Measurements from ENCODE around the gene TENM4. TPM values are rescaled to one million over a fixed set of nuclear protein-coding genes. Genes with fewer than 3 reads are reported as not detected.

Gene TENM4
- total RNA-seq, 8 experiments from 2014 or later, result 0.59 to 82.2 (median 24.2) TPM

DNA sequence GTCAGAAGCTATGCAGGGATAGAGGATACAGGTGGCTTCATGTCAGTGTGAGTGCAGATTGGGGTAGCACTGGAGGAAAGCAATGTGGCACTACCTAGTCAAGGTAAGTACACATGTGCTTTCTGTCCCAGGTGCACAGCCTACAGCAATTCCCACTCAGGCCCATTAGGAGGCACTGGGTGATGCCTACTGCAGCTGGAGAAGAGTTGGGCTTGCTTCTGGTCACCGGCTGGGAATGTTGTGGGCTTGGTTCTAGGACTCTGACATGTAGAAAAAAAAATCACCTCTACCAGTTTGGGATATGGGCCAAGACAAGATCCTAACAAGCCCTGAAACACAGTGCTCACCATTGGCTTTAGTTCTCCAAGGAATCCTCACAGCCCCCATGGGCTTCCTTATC, 69.7 kb downstream of the TENM4 start:
- in situ Hi-C loops (cut with MboI; ENCODE audit: low pct_unique_long_range_greater_than_20kb in 2 of 9, low sequenced_read_pairs in 9 of 9, unreplicated experiment in 9 of 9), result no loop called here
- no peak for ATAC-seq (replicated peaks in 6 of 8)

DNA sequence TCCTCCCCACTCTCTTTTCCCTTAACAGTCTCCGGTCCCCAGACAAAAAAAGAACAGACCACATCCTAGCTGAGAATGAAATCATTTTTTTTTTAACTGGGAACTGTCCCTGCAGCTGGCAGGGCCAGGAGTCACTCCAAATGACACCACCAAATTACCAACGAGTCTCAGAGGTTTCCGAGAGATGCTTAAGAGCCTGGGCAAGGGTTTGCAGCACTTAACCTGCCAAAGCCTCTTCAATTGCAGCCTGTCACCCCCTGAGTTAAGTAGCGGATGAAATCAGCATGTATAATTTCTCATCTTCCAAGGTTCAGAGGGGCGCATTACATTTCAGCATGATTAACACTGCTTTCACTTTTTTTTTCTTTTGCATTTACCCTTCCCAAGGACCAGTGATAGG, 71.8 kb downstream of the TENM4 start:
- in situ Hi-C loops (cut with MboI; ENCODE audit: low pct_unique_long_range_greater_than_20kb in 2 of 9, low sequenced_read_pairs in 9 of 9, unreplicated experiment in 9 of 9), result no loop called here
- H3K27ac ChIP-seq, result peak overlapping the region in 1 of 2 donors; percentile 35
- H3K4me1 ChIP-seq (replicated peaks in 1 of 2), result peaks cover 20 to 29% of the 10 kb centered on the region in 2 donors
- 8 to 86% (median 70%) methylated on average over 1 to 5 of the region's 5 CpGs; no CpG with 5 or more reads in 2 of the 10 experiments for WGBS, 10 experiments
- peak in 5 of 8 experiments; percentile 62 to 92 (median 85) for ATAC-seq (replicated peaks in 6 of 8)
- no peak overlapping the region for H3K4me3 ChIP-seq

More for the DNA sequence above, 69.7 kb downstream of the TENM4 start:
- WGBS, 10 experiments, result 90% methylated on average over 1 of the region's 1 CpG; no CpG with 5 or more reads in 9 of the 10 experiments
- Histone ChIP-seq H3K4me1 (replicated peaks in 1 of 2) (peaks cover 21 to 40% of the 10 kb centered on the region in 2 donors), H3K4me3 (no peak overlapping the region), H3K27ac (no peak overlapping the region)

DNA sequence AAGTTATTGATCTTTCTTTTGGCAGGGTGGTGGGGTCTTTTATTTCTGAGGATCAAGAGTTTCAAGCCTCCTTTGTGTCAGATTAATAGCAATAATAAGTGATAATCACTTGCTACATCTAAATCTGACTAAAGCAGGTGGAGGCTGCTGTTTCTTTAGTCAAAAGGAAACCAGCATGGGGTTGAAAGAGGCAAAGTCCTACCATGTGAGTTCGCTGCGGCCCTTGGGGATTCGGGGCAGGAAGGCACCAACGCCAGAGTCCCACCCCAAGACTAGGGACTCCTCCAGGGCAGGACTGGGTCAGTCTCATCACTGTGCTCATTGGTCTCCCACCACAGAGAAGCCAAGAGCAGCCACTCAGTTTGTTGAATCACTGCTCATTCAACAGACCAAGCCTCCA, 73.0 kb downstream of the TENM4 start:
- Histone ChIP-seq H3K27ac (no peak overlapping the region), H3K4me3 (no peak overlapping the region), H3K4me1 (replicated peaks in 1 of 2) (peaks cover 20 to 25% of the 10 kb centered on the region in 2 donors)
- WGBS, 10 experiments, result 40 to 100% (median 88%) methylated on average over 1 to 4 of the region's 4 CpGs; no CpG with 5 or more reads in 3 of the 10 experiments
- in situ Hi-C loops (cut with MboI; ENCODE audit: low pct_unique_long_range_greater_than_20kb in 2 of 9, low sequenced_read_pairs in 9 of 9, unreplicated experiment in 9 of 9), result no loop called here
- ATAC-seq (replicated peaks in 6 of 8), result no peak

DNA sequence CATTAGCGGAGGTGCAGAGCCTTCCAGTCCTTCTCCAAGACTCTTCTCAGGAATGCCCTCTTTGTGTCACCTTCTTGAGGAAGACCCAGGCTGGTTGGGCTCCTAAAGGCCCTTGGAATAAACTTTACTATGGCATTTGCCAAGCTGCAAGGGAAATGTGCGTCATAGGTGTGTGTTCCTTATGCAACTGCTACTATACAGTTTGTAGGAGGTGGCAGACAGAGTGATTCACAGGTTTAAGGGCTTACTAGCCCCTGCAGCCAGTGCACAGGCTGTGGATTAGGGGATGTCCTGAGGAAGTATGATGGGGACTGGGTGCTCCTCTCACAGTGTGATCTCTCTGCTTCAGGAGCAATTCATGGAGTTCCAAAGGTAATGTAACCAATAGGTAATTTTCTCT, 74.6 kb downstream of the TENM4 start:
- in situ Hi-C loops (cut with MboI; ENCODE audit: low pct_unique_long_range_greater_than_20kb in 2 of 9, low sequenced_read_pairs in 9 of 9, unreplicated experiment in 9 of 9), result no loop called here
- WGBS, 10 experiments, result 17 to 100% (median 82%) methylated on average over 1 to 2 of the region's 2 CpGs; no CpG with 5 or more reads in 5 of the 10 experiments
- no peak for ATAC-seq (replicated peaks in 6 of 8)
- Histone ChIP-seq H3K27ac (no peak overlapping the region), H3K4me1 (replicated peaks in 1 of 2) (peaks cover 20 to 25% of the 10 kb centered on the region in 2 donors), H3K4me3 (no peak overlapping the region)

DNA sequence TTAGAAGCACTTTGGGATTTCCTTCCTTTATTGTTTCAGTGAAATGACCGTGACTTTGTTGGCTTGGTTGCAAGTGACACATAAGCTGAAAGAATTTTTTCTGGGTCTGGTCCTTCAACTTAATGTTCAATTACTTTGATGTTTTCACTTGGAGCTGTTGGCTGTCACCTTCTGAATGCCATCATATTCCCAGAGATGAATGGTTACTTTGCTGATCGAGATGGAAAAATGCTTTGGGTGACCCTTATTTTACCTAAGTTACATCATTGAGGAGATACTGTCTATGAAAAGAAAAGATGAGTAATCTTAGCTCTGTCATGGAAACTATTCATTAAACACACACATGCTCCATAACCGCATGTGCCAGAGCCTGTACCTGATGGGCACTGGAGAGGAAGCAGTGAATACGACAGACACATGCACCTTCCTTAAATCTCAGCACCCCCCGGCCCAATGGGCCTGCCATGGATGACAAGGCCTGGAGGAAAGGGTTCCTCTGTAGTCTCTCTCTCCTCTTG, 76.9 kb downstream of the TENM4 start:
- Histone ChIP-seq H3K27ac (no peak overlapping the region), H3K4me1 (replicated peaks in 1 of 2) (peaks cover 13 to 16% of the 10 kb centered on the region in 2 donors), H3K4me3 (no peak overlapping the region)
- in situ Hi-C loops (cut with MboI; ENCODE audit: low pct_unique_long_range_greater_than_20kb in 2 of 9, low sequenced_read_pairs in 9 of 9, unreplicated experiment in 9 of 9), result no loop called here
- peak in 3 of 8 experiments; percentile 20 to 59 (median 32) for ATAC-seq (replicated peaks in 6 of 8)
- WGBS, 10 experiments, result 40 to 100% (median 82%) methylated on average over 1 to 5 of the region's 5 CpGs; no CpG with 5 or more reads in 1 of the 10 experiments

DNA sequence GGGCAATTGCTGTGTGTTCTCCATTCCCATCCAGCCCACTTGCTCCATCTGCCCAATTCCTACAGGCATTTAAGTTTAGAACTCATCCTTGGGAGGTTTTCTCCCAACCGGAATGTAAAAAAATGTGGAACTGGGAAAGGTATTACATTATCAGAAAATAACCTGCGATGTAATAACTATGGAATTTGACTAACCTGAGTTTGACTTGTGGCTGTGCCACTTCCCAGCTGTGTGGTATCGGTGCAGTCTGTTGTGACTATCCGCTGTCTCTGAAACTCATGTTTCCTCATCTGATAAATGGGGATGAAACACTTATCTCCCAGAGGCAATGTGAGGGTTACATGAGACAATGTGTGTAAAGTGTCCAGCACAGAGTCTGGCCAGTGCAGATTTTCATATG, 77.6 kb downstream of the TENM4 start:
- Histone ChIP-seq H3K4me3 (no peak overlapping the region), H3K4me1 (replicated peaks in 1 of 2) (peaks cover 6 to 11% of the 10 kb centered on the region in 2 donors), H3K27ac (no peak overlapping the region)
- ATAC-seq (replicated peaks in 6 of 8), result no peak
- 70 to 100% (median 92%) methylated on average over 1 to 4 of the region's 4 CpGs; no CpG with 5 or more reads in 1 of the 10 experiments for WGBS, 10 experiments
- in situ Hi-C loops (cut with MboI; ENCODE audit: low pct_unique_long_range_greater_than_20kb in 2 of 9, low sequenced_read_pairs in 9 of 9, unreplicated experiment in 9 of 9), result no loop called here

DNA sequence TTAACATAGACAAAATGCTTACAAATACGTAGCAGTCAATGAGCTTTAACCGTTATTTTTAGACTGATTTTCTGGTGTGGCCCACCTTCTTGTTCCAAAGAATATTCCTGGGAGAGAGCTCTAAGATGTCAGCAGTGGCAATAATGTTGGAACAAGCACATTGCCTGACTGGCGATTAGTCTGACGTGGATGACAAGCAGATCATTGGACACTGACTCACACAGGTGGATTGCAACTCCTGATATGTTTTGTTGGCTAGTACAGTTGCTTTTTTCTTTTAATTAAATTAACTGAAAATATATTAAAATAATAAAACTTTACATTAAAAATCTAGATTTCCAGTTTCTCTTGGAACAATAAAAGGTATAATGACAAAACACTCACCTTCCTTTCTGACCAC, 78.0 kb downstream of the TENM4 start:
- H3K4me3 ChIP-seq, result no peak overlapping the region
- H3K27ac ChIP-seq, result no peak overlapping the region
- WGBS, 10 experiments, result 18 to 100% (median 87%) methylated on average over 1 to 4 of the region's 4 CpGs
- no peak for ATAC-seq (replicated peaks in 6 of 8)
- in situ Hi-C loops (cut with MboI; ENCODE audit: low pct_unique_long_range_greater_than_20kb in 2 of 9, low sequenced_read_pairs in 9 of 9, unreplicated experiment in 9 of 9), result no loop called here
- H3K4me1 ChIP-seq (replicated peaks in 1 of 2), result peaks cover 3 to 8% of the 10 kb centered on the region in 2 donors

DNA sequence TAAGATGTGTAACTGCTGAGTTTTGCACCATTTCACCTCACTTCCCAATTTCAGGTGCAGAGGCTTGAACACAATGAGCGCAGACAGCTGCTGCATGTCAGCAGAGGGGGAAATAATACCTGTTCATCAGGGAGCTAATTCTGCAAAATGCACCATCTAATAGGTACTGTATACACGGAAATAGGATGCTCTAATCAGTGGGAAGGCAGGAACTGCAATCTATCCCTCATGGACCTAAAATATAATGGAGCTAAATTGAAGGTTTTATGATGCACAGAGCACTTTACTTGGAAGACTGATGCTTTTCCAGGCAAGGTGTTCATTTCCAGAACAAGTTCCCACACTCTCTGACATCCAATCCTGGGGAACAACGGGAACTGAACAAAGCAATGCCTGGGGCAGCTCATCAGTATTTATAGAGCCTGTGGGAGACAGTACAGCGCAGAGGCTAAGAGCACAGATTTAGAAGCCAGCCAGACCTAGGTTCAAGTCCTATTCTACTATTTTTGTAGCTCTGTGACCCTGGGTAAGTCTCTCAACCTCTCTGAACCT, 78.5 kb downstream of the TENM4 start:
- in situ Hi-C loops (cut with MboI; ENCODE audit: low pct_unique_long_range_greater_than_20kb in 2 of 9, low sequenced_read_pairs in 9 of 9, unreplicated experiment in 9 of 9), result no loop called here
- WGBS, 10 experiments, result 31 to 100% (median 82%) methylated on average over 1 to 4 of the region's 4 CpGs; no CpG with 5 or more reads in 2 of the 10 experiments
- ATAC-seq (replicated peaks in 6 of 8), result no peak
- Histone ChIP-seq H3K27ac (no peak overlapping the region), H3K4me1 (replicated peaks in 1 of 2) (peaks cover 0 to 7% of the 10 kb centered on the region in 2 donors), H3K4me3 (no peak overlapping the region)

DNA sequence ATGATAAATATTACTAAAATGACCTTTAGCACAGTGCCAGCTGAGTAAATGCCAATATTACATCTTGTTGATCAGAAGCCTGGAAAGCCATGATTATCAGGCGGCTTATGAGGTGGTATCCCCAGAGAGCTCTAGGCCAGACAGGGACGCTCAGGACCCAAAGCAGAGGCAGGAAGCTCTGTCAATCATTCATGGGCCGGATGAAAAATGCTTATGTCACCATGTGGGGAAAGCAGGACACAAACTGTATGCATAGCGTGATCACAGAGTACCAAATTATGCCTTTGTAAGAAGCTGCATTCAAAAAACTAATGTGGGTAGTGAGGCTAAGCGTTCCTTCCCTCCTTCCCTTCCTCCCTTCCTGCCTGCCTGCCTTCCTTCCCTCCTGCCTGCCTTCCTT, 82.6 kb downstream of the TENM4 start:
- peak in 3 of 8 experiments; percentile 10 to 42 (median 24) for ATAC-seq (replicated peaks in 6 of 8)
- H3K27ac ChIP-seq, result no peak overlapping the region
- peaks cover 4 to 5% of the 10 kb centered on the region in 2 donors for H3K4me1 ChIP-seq (replicated peaks in 1 of 2)
- H3K4me3 ChIP-seq, result no peak overlapping the region
- WGBS, 10 experiments, result 53 to 100% (median 70%) methylated on average over 1 to 4 of the region's 5 CpGs; no CpG with 5 or more reads in 3 of the 10 experiments
- in situ Hi-C loops (cut with MboI; ENCODE audit: low pct_unique_long_range_greater_than_20kb in 2 of 9, low sequenced_read_pairs in 9 of 9, unreplicated experiment in 9 of 9), result no loop called here

DNA sequence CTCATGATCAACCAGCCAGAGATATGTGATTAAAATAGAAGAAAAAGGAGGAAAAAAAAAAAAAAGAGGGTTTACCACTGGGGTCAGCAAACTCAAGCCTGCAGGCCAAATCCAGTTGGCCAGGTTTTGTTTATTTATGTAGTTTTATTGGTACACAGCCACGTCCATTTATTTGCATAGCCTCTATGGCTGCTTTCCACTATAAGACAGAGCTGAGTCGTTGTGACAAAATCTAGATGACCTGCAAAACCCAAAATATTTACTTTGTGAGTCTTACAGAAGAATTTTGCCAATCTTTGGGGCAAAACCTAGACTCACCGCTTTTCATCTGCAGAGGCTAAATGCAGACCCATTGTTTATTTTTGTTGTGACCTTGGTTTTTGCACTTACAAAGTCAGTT, 87.1 kb downstream of the TENM4 start:
- ATAC-seq (replicated peaks in 6 of 8), result no peak
- 0 to 100% (median 30%) methylated on average over 1 to 3 of the region's 3 CpGs; no CpG with 5 or more reads in 3 of the 10 experiments for WGBS, 10 experiments
- no peak overlapping the region for H3K27ac ChIP-seq

DNA sequence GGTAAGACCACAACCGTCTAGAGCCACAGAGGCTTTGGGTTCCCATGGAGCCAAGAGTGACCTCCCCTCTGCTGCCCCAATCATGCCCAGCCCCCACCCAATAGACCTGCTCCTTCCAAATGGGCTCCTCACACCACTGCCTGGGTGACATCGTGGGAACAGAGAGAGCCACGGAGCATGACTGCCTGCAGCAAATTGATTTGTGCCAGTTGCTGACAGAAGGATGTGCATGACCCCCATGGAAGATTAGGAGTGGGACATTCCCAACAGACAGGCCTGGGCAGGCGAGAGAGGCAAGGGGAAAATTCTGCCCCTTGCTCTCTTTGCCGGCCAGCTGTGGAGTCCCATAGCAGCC, 88.5 kb downstream of the TENM4 start:
- Histone ChIP-seq H3K4me3 (no peak overlapping the region), H3K4me1 (replicated peaks in 1 of 2) (peaks cover 18 to 19% of the 10 kb centered on the region in 2 donors), H3K27ac (no peak overlapping the region)
- in situ Hi-C loops (cut with MboI; ENCODE audit: low pct_unique_long_range_greater_than_20kb in 2 of 9, low sequenced_read_pairs in 9 of 9, unreplicated experiment in 9 of 9), result no loop called here
- peak in 5 of 8 experiments; percentile 58 to 85 (median 68) for ATAC-seq (replicated peaks in 6 of 8)
- WGBS, 10 experiments, result 0 to 79% (median 60%) methylated on average over 2 of the region's 5 CpGs; no CpG with 5 or more reads in 5 of the 10 experiments

More for the DNA sequence above, 87.1 kb downstream of the TENM4 start:
- Histone ChIP-seq H3K4me1 (replicated peaks in 1 of 2) (peaks cover 18 to 19% of the 10 kb centered on the region in 2 donors), H3K4me3 (no peak overlapping the region)
- in situ Hi-C loops (cut with MboI; ENCODE audit: low pct_unique_long_range_greater_than_20kb in 2 of 9, low sequenced_read_pairs in 9 of 9, unreplicated experiment in 9 of 9), result no loop called here

DNA sequence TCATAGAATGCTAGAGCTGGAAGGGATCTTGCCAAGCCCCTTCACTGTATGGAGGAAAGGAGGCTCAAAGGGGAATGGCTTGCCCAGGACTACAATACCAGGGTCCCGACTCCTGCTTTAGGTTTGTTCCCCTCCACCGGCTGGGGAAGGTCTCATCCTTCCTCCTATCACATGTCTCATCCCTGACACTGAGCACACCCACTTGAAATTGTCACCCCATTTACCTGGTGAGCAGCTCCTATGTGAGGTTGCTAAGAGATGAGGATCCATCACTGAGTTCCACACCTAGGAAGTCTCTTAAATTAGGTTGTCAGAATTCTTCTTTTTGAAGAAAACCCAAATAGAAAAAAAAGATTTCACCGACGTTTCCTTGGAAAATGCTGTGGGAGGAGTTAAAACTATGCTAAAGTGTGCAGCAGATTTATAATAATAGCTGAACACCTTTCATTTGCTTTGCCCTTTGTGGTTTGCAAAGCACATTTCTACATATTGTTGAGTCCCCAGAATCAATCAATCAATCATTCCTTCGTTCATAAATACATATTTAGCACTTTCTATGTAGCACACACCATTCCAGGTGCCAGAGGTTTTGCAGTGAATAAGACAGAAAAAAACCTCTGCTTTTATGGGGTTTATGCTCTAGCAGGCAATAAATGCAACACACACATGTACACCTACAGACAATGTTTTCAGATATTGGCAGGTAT, 91.7 kb downstream of the TENM4 start:
- peaks cover 33 to 37% of the 10 kb centered on the region in 2 donors for H3K4me1 ChIP-seq (replicated peaks in 1 of 2)
- in situ Hi-C loops (cut with MboI; ENCODE audit: low pct_unique_long_range_greater_than_20kb in 2 of 9, low sequenced_read_pairs in 9 of 9, unreplicated experiment in 9 of 9), result no loop called here
- ATAC-seq (replicated peaks in 6 of 8), result no peak
- WGBS, 10 experiments, result 0 to 100% (median 97%) methylated on average over 1 to 5 of the region's 5 CpGs; no CpG with 5 or more reads in 1 of the 10 experiments
- no peak overlapping the region for H3K4me3 ChIP-seq
- H3K27ac ChIP-seq, result no peak overlapping the region

DNA sequence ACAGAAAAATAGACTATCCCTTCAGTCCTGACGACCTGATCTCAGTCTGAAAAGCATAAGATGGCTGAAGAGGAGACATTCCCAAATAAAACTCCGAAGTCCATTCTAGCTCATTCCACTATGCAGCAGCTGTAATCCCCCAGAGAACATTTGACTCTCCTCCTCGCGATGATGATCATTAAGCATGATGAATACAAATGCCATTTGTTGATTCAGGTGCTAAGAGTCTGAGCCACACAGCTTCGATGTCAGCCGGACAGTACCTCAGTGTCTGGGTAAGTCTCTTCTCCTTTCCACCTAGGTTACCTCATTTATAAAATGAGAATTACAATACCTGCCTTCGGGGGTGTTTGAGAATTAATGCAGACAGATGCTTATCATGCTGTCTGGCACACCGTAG, 94.8 kb downstream of the TENM4 start:
- Histone ChIP-seq H3K4me3 (no peak overlapping the region), H3K4me1 (replicated peaks in 1 of 2) (peaks cover 14 to 19% of the 10 kb centered on the region in 2 donors), H3K27ac (no peak overlapping the region)
- in situ Hi-C loops (cut with MboI; ENCODE audit: low pct_unique_long_range_greater_than_20kb in 2 of 9, low sequenced_read_pairs in 9 of 9, unreplicated experiment in 9 of 9), result no loop called here
- 34 to 94% (median 67%) methylated on average over 2 to 8 of the region's 8 CpGs; no CpG with 5 or more reads in 1 of the 10 experiments for WGBS, 10 experiments
- ATAC-seq (replicated peaks in 6 of 8), result peak in 4 of 8 experiments; percentile 57 to 85 (median 74)

Measured in motor neuron (in vitro differentiated cells).